ENCODE measurements around the gene LRMDA. TPM values are rescaled to one million over a fixed set of nuclear protein-coding genes. Genes with fewer than 3 reads are reported as not detected.

The LRMDA gene
- total and polyA plus RNA-seq, 2 donors (not counting 3 experiments of a cell fraction or from before 2014, with no cell fraction given) = 9.7 to 18.0 TPM

GRCh38 chr10:75761289-75761688 lies 329.9 kb downstream of the LRMDA start:
- Histone ChIP-seq H3K4me3 (replicated peaks in 1 of 3; ENCODE audit: insufficient read depth in 1 of 3, low read depth in 1 of 3, low read length in 3 of 3) (no peak overlapping the region), H2AFZ (ENCODE audit: low read depth, low read length) (no peak overlapping the region), H3K9me1 (replicated peaks; ENCODE audit: control insufficient read depth, extremely low read depth, insufficient read depth, low read length) (peaks cover 2% of the 10 kb centered on the region), H3K79me2 (ENCODE audit: control insufficient read depth, insufficient read depth, low read length) (no peaks in the 10 kb centered on the region), H3K9ac (replicated peaks; ENCODE audit: extremely low read depth, insufficient read depth, low read length) (no peak overlapping the region), H3K4me2 (ENCODE audit: insufficient read depth, low read length) (no peak overlapping the region), H3K27ac (ENCODE audit: insufficient read depth, low read depth, low read length) (no peak overlapping the region), H3K36me3 (ENCODE audit: control insufficient read depth in 2 of 2, extremely low read depth in 1 of 2, insufficient read depth in 2 of 2, low read length in 2 of 2) (no peaks in the 10 kb centered on the region), H4K20me1 (replicated peaks; ENCODE audit: control insufficient read depth, extremely low read depth, insufficient read depth, low read length) (no peaks in the 10 kb centered on the region), H3K27me3 (ENCODE audit: control insufficient read depth in 2 of 2, insufficient read depth in 2 of 2, low read length in 2 of 2) (no peaks in the 10 kb centered on the region), H3K9me3 (replicated peaks; ENCODE audit: control insufficient read depth, insufficient read depth, low read length) (no peaks in the 10 kb centered on the region), H3K4me1 (ENCODE audit: control insufficient read depth, extremely low read depth, insufficient read depth, low read length) (no peaks in the 10 kb centered on the region)
- no TSS peak for BruUV-seq (replicated peaks)
- DNase-seq (ENCODE audit: low read depth, low spot score) (no peak), FAIRE-seq (no peak)
- TF ChIP-seq FOS (IDR thresholded peaks at IDR 0.05; ENCODE audit: borderline replicate concordance, insufficient read depth, low read length) (no peak), EZH2 (IDR thresholded peaks at IDR 0.05; ENCODE audit: borderline replicate concordance, low read depth, low read length, severe bottlenecking) (no peak), JUN (IDR thresholded peaks at IDR 0.05; ENCODE audit: borderline replicate concordance, insufficient read depth, insufficient read length, low read depth) (no peak), MYC (IDR thresholded peaks at IDR 0.05; ENCODE audit: low read depth, low read length) (no peak), GATA2 (IDR thresholded peaks at IDR 0.05; ENCODE audit: insufficient read depth, insufficient read length, low read depth, low read length) (no peak), POLR2AphosphoS5 (IDR thresholded peaks at IDR 0.05; ENCODE audit: insufficient read depth, low read depth, low read length) (no peak), MAX (IDR thresholded peaks at IDR 0.05; ENCODE audit: insufficient read depth, insufficient read length) (no peak), POLR2A (IDR thresholded peaks at IDR 0.05; ENCODE audit: low read depth, low read length) (no peak), CTCF (IDR thresholded peaks at IDR 0.05; ENCODE audit: extremely low read depth in 1 of 2, insufficient read depth in 1 of 2, low read depth in 1 of 2, low read length in 2 of 2) (no peak)
- POLR2A ChIA-PET = no interaction called here
- dilution Hi-C loops (cut with MboI; ENCODE audit: extremely low pct_ligation_motif_present, low sequenced_read_pairs) = no loop called here
- CTCF ChIA-PET = no interaction called here
- intact Hi-C loops (cut with micrococcal nuclease) = no loop called here
